ENCODE measurements around the gene PLA2G15.
A peak's percentile ranks its signal among the peaks of the same experiment; 100 is the strongest.

Gene PLA2G15

GRCh38 chr16:68244903-68245853 lies at the start of gene PLA2G15:
PLA2G15 (plus strand) TSS chr16:68245373; CDS start chr16:68245427, 54 bp downstream.
- peak; percentile 75 to 85 for DNase-seq

GRCh38 chr16:68197250-68197649 lies 47.9 kb upstream of the PLA2G15 start:
- no peak for DNase-seq

GRCh38 chr16:68200088-68200783 lies 44.9 kb upstream of the PLA2G15 start:
- DNase-seq: no peak

GRCh38 chr16:68202091-68202519 lies 43.1 kb upstream of the PLA2G15 start:
- DNase-seq: no peak

- no peak for DNase-seq
Measured at GRCh38 chr16:68206245-68206644, 38.9 kb upstream of the PLA2G15 start.

GRCh38 chr16:68214726-68215125 lies 30.4 kb upstream of the PLA2G15 start:
- no peak for DNase-seq

- no peak for DNase-seq
Measured at GRCh38 chr16:68215302-68215701, 29.9 kb upstream of the PLA2G15 start.

GRCh38 chr16:68216240-68216639 lies 28.9 kb upstream of the PLA2G15 start:
- DNase-seq: no peak

GRCh38 chr16:68217506-68217905 lies 27.7 kb upstream of the PLA2G15 start:
- DNase-seq: no peak

- no peak for DNase-seq
Measured at GRCh38 chr16:68219725-68220351, 25.3 kb upstream of the PLA2G15 start.

- no peak for DNase-seq
Measured at GRCh38 chr16:68223072-68223471, 22.1 kb upstream of the PLA2G15 start.

- DNase-seq: no peak
Measured at GRCh38 chr16:68226116-68226515, 19.1 kb upstream of the PLA2G15 start.

GRCh38 chr16:68227183-68227793 lies 17.9 kb upstream of the PLA2G15 start:
- DNase-seq: no peak

- DNase-seq: no peak
Measured at GRCh38 chr16:68227850-68228553, 17.2 kb upstream of the PLA2G15 start.

- DNase-seq: no peak
Measured at GRCh38 chr16:68228652-68229051, 16.5 kb upstream of the PLA2G15 start.

- peak; percentile 19 to 63 for DNase-seq
Measured at GRCh38 chr16:68229431-68230175, 15.6 kb upstream of the PLA2G15 start.

GRCh38 chr16:68230176-68230571 lies 15.0 kb upstream of the PLA2G15 start:
- DNase-seq: no peak

- no peak for DNase-seq
Measured at GRCh38 chr16:68230956-68231355, 14.2 kb upstream of the PLA2G15 start.

- no peak for DNase-seq
Measured at GRCh38 chr16:68231384-68232136, 13.6 kb upstream of the PLA2G15 start.

- DNase-seq: no peak
Measured at GRCh38 chr16:68232335-68232734, 12.8 kb upstream of the PLA2G15 start.

All from SW 1271 (cell line).